ENCODE data around the gene GFPT2.

Gene GFPT2

GRCh38 chr5:180271221-180271620, 81.9 kb downstream of the GFPT2 start:
- no peak for DNase-seq

GRCh38 chr5:180259260-180259611, 93.9 kb downstream of the GFPT2 start:
- DNase-seq = no peak

GRCh38 chr5:180253036-180253824, 99.9 kb downstream of the GFPT2 start:
- DNase-seq = no peak

- DNase-seq = no peak
Observed at GRCh38 chr5:180251887-180252286, 101.2 kb downstream of the GFPT2 start.

GRCh38 chr5:180251141-180251540, 102.0 kb downstream of the GFPT2 start:
- DNase-seq = no peak

Data from NCI-H510A (cell line).